ENCODE results near the gene ZBTB20. TPM values are rescaled to one million over a fixed set of nuclear protein-coding genes. Genes with fewer than 3 reads are reported as not detected.

The ZBTB20 gene
- total RNA-seq, 2 donors from 2014 or later = 55.3 to 61.2 TPM

DNA sequence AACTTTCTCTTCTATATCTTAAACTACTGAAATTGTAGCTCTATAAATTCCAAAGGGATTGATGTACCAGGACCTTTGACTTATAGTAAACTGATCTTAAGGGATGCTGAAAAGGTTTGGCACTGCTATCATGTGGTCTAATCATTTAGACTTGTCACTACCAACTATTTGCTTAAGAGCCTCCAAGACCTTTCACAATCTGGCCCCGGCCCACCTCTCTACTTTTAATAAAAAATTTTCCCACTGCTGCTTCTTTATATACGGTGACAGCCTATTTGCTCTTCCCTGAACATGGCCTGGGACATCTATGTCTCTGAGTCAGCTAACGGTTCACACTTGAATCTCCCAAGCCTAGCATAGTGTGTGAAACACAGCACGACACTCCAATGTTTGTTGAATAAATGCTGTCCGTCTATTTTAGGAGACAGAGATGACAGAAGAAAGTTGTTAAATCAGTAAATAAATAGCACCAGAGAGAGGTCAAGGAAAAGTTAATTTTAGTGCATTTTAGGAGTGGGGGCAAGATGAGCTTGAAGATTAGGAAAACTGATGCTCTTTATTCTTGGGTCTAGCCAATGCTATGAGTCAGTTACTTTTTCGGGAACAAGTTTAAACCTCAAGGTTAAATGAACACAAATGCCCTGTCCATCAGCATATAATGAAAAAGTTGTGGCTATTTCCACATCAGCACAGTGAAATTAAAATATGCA, 640.3 kb downstream of the ZBTB20 start:
- Mint-ChIP-seq H3K36me3 (ENCODE audit: low read depth) (no peaks in the 10 kb centered on the region), H3K4me3 (no peak overlapping the region), H3K27ac (peak overlapping the region; percentile 61), H3K27me3 (no peaks in the 10 kb centered on the region), H3K4me1 (peaks cover 4% of the 10 kb centered on the region)
- no peaks in the 10 kb centered on the region for H3K9me3 ChIP-seq (ENCODE audit: control insufficient read depth, low read length, poor library complexity, severe bottlenecking)
- ATAC-seq = no peak
- no peak for DNase-seq

DNA sequence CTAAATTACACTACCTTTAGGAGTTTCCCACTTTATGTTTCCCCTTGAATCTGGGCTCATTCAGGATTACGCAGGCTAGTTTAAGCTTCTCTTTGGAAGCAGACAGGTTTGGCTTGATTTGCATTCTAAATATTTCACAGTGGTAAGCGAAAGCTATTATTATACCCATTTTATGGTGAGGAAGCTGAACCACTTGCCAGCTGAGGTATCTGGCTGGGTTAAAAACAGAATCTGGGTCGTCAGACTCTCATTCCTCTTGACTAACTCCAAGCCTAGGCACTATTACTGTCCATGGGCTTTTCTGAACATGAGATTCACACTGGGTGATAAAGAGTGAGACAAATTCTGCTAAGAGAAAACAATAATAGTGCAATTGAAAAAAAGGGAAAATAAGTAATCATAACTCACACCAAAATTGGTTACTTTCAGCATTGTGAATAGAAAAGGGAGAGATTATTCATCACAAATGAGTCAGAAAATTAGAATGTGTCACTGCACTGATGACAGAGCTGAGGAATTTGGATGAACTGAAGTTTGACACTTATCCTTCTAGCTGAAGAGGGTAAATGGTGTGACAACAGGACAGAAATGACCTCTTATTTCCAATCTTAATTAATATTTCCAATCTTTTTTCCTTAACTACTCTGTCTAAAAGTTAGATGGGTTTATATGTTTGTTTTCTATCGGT, 642.0 kb downstream of the ZBTB20 start:
- Mint-ChIP-seq H3K4me3 (no peak overlapping the region), H3K27ac (no peak overlapping the region), H3K36me3 (ENCODE audit: low read depth) (no peaks in the 10 kb centered on the region), H3K27me3 (peaks cover 1% of the 10 kb centered on the region), H3K4me1 (peaks cover 10% of the 10 kb centered on the region)
- no peaks in the 10 kb centered on the region for H3K9me3 ChIP-seq (ENCODE audit: control insufficient read depth, low read length, poor library complexity, severe bottlenecking)
- ATAC-seq (no peak), DNase-seq (no peak)

DNA sequence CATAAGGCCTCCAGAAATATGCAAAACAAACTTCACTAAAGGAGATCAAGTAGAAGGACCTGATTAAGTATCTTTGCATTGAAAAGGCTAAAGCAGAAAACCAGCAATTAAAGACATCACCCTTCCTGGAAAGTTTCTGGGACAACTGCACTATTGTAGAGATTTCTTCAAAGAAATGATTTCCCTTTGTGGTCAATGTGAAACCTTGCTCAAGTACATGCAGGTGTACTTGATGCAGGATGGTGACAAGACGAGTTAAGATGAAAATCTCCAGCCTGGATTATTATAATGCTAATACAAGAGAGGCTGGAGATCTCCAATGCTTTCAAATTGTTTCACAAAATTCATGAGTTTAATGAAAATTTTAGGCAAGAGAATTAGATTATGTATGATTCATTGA, 644.9 kb downstream of the ZBTB20 start:
- Mint-ChIP-seq H3K4me3 (no peak overlapping the region), H3K36me3 (ENCODE audit: low read depth) (peaks cover 2% of the 10 kb centered on the region), H3K27ac (no peak overlapping the region), H3K27me3 (peaks cover 11% of the 10 kb centered on the region), H3K4me1 (peaks cover 17% of the 10 kb centered on the region)
- no peaks in the 10 kb centered on the region for H3K9me3 ChIP-seq (ENCODE audit: control insufficient read depth, low read length, poor library complexity, severe bottlenecking)
- DNase-seq = no peak
- no peak for ATAC-seq

DNA sequence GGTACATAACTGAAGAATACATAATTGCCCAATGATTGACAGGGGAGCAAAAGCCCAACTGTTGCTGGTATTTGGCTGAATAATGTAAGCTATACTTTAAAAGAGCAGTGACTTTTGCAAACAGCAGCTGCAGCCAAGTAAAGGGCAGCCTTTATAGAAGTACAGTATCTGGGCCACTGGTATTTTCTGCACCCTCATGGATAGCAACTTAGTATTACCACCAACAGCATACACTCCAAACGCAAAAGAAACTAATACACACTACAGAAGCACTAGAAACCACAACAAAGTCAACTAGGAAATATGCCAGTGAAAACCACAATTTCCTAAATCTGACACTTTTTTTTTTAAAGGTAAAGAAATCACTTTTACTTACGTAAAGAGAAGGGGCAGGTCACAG, 647.1 kb downstream of the ZBTB20 start:
- H3K9me3 ChIP-seq (ENCODE audit: control insufficient read depth, low read length, poor library complexity, severe bottlenecking) = no peaks in the 10 kb centered on the region
- DNase-seq = no peak
- H3K27me3 Mint-ChIP-seq = peaks cover 11% of the 10 kb centered on the region
- H3K36me3 Mint-ChIP-seq (ENCODE audit: low read depth) = peaks cover 2% of the 10 kb centered on the region
- peak overlapping the region; percentile 69 for H3K4me3 Mint-ChIP-seq
- H3K4me1 Mint-ChIP-seq = peaks cover 18% of the 10 kb centered on the region
- H3K27ac Mint-ChIP-seq = peak overlapping the region; percentile 24
- peak; percentile 86 for ATAC-seq

DNA sequence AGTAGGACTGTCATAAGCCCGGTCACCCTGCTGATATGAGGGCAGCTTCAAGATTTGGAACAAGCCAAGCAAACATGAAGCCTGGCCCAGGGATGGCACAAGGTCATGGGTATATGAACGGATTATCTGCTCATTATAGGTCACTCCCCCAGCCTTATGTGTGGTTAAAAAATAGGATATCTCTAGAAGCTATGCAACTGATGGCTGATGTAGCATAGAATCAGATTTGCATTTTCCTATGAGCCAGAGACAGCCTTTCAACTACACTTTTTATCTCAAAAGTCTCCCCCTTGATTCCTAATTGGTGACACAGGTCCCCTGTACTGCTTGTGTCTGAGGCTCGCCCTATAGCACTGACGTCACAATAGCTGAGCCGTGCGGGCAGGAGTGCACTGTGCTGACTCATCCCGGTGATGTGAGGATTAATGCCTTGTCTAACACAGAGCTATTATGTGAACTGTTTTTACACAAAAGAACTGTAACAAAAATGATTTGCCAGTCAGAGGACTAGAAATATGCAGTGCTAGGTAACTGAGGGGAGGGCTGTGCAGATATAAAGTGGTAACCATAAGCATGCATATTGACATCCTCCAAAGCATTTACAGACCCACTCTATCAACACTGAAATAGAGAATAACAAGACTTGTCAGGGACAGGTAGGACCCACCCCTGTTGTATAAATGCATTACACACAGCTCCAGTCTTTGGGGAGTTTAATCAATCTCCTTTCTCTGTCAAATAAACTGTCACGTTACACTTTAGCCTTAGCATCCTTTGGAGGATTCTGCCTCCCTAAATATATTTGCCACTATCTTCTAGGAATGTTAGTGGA, 648.3 kb downstream of the ZBTB20 start:
- peaks cover 2% of the 10 kb centered on the region for H3K36me3 Mint-ChIP-seq (ENCODE audit: low read depth)
- H3K27me3 Mint-ChIP-seq = peaks cover 11% of the 10 kb centered on the region
- H3K4me3 Mint-ChIP-seq = no peak overlapping the region
- peak overlapping the region; percentile 24 for H3K27ac Mint-ChIP-seq
- H3K4me1 Mint-ChIP-seq = peaks cover 21% of the 10 kb centered on the region
- ATAC-seq (no peak), DNase-seq (no peak)
- no peaks in the 10 kb centered on the region for H3K9me3 ChIP-seq (ENCODE audit: control insufficient read depth, low read length, poor library complexity, severe bottlenecking)

DNA sequence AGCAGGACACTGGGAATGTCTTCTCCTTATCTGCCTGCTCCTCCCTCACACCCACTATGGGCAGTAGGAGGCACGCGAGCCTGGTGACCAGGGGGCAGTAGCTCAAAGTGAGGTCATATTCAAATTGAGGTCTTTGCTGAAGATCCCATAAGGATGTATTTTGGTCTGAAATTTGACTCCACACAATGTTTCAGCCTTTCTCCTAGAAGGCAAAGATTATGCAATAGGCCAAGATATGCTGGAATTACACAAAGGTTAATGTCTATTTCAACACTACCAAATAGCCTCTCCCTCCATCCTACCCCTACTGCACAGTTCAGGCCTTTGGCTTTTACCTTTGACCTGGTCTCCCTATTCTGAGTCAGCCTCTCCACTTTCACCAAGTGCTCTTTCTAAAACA, 650.2 kb downstream of the ZBTB20 start:
- no peaks in the 10 kb centered on the region for H3K9me3 ChIP-seq (ENCODE audit: control insufficient read depth, low read length, poor library complexity, severe bottlenecking)
- H3K36me3 Mint-ChIP-seq (ENCODE audit: low read depth) = peaks cover 2% of the 10 kb centered on the region
- H3K4me1 Mint-ChIP-seq = peaks cover 19% of the 10 kb centered on the region
- no peak overlapping the region for H3K4me3 Mint-ChIP-seq
- H3K27me3 Mint-ChIP-seq = peaks cover 11% of the 10 kb centered on the region
- no peak overlapping the region for H3K27ac Mint-ChIP-seq
- ATAC-seq (no peak), DNase-seq (no peak)

DNA sequence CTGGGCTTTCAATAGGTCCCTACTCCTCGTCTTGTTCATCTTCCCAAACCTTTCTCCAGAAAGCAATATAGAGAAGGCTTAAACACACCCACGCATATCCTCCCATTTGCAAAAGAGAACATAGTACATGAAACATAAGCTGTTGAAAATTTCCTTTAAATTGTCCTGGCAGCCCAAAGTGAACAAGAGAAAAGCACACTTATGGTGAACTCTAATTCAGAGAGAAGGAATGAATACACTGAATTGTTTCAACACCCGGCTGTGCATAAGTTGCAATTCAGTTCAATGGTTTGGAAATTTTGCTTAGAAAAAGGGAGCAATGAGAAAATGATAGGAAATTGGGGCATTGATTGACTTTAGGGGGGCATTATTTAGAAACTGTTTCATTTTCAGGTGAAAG, 650.6 kb downstream of the ZBTB20 start:
- no peak for DNase-seq
- no peak overlapping the region for H3K4me3 Mint-ChIP-seq
- H3K9me3 ChIP-seq (ENCODE audit: control insufficient read depth, low read length, poor library complexity, severe bottlenecking) = no peaks in the 10 kb centered on the region
- no peak overlapping the region for H3K27ac Mint-ChIP-seq
- peaks cover 19% of the 10 kb centered on the region for H3K4me1 Mint-ChIP-seq
- H3K36me3 Mint-ChIP-seq (ENCODE audit: low read depth) = peaks cover 2% of the 10 kb centered on the region
- peaks cover 11% of the 10 kb centered on the region for H3K27me3 Mint-ChIP-seq
- ATAC-seq = no peak

DNA sequence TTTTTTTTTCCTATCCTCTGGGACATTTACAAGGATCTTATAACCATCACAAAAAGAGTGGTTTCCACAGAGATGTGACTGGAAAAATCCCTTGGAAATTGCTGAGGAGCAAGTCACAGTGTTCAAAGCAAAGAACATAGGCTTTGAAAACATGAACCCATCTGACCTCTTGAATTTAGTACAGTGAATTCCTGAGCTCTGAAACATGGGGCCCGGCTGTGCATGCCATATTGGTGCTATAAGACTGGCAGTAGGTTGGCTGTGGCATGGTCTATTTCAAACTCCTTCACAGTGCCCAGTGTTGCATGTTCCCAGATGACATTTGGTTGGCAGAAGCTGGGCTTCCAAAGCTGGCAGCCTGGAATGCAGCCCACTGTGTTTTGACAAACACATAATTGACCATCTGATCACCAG, 651.1 kb downstream of the ZBTB20 start:
- H3K9me3 ChIP-seq (ENCODE audit: control insufficient read depth, low read length, poor library complexity, severe bottlenecking) = no peaks in the 10 kb centered on the region
- no peak overlapping the region for H3K4me3 Mint-ChIP-seq
- peaks cover 18% of the 10 kb centered on the region for H3K4me1 Mint-ChIP-seq
- H3K27me3 Mint-ChIP-seq = peaks cover 11% of the 10 kb centered on the region
- no peak for ATAC-seq
- H3K27ac Mint-ChIP-seq = no peak overlapping the region
- DNase-seq = no peak
- H3K36me3 Mint-ChIP-seq (ENCODE audit: low read depth) = peaks cover 2% of the 10 kb centered on the region

DNA sequence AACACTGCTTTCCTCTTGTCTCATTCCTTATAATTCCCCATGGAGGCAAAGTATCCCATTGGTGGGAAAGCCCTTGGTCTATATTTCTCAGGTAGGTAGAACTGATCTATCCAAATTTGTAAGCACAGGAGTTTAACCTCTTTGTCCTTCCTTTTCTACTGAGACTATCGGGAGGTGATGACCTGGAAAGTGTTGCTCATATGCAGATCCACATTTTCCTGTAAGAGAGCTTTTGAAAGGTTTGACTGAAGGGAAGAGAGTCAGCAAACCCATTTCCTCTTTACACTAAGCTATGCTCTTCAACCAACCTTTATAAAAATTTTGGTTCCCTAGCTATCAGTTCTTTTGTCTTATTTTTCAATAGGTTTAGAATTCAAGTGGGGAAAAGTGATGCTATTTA, 652.6 kb downstream of the ZBTB20 start:
- H3K27me3 Mint-ChIP-seq = peaks cover 4% of the 10 kb centered on the region
- no peak overlapping the region for H3K27ac Mint-ChIP-seq
- peaks cover 2% of the 10 kb centered on the region for H3K36me3 Mint-ChIP-seq (ENCODE audit: low read depth)
- H3K9me3 ChIP-seq (ENCODE audit: control insufficient read depth, low read length, poor library complexity, severe bottlenecking) = no peaks in the 10 kb centered on the region
- peaks cover 8% of the 10 kb centered on the region for H3K4me1 Mint-ChIP-seq
- DNase-seq = no peak
- no peak for ATAC-seq
- H3K4me3 Mint-ChIP-seq = no peak overlapping the region

DNA sequence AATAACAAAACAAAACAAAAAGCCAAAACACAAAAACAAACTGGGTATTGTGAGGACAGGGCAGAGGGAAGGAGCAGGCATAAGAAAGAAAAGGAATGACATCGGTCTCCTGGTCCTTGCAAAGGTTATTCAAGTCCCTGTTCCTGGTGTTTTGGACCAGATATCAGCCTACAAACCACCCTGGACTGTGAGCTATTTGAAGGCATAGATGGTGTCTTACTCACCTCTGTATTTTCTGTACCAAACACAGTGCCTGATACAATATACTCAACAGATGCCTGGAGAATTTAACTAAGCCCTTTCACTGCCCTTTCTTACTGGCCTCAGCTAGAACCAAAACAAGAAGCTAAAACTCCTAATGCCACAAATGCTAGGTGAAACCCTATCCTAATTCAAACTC, 656.3 kb downstream of the ZBTB20 start:
- H3K27me3 Mint-ChIP-seq = no peaks in the 10 kb centered on the region
- no peak for ATAC-seq

DNA sequence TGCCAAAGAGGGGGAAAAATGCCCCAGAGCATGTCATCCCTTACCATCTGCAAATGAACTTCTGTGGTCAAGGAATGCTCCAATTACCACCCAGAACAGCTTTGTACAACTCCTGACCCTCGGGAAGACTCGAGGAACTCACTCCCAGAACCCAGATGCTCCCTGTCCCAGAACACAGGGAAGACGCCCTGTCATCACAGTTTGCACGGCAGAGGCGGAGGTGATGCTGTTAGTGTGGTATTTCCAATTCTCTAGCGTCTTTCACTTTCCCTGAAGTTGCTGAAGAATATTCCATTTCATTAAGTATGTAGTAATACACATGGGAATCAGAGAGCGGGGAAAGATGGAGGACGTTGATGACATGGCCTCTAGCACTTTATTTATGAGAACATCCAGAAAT, 659.6 kb downstream of the ZBTB20 start:
- Mint-ChIP-seq H3K4me1 (peaks cover 2% of the 10 kb centered on the region), H3K27ac (no peak overlapping the region)

More for the DNA sequence above, 656.3 kb downstream of the ZBTB20 start:
- Mint-ChIP-seq H3K4me1 (peaks cover 6% of the 10 kb centered on the region), H3K4me3 (no peak overlapping the region), H3K36me3 (ENCODE audit: low read depth) (no peaks in the 10 kb centered on the region), H3K27ac (no peak overlapping the region)
- no peaks in the 10 kb centered on the region for H3K9me3 ChIP-seq (ENCODE audit: control insufficient read depth, low read length, poor library complexity, severe bottlenecking)
- no peak for DNase-seq

DNA sequence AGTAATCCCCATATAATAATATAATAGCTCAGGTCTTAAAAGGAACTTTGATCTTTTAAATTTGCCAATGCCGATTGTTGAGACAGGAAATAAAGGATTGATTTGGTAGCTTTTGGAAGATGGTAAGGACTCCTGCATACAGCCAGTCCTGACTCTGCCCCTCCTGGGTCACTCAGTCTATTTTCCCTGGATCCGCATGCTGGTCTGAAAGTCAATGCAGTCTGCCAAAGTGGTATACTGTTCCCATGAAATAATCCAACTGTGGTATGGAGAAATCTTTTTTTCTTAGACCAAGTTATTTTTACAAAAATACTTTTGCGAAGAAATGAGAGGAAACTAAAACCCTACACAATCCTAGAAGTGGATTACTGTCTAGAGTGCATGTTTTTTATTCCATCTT, 662.2 kb downstream of the ZBTB20 start:
- Mint-ChIP-seq H3K4me3 (no peak overlapping the region), H3K27ac (no peak overlapping the region), H3K4me1 (peaks cover 15% of the 10 kb centered on the region), H3K36me3 (ENCODE audit: low read depth) (no peaks in the 10 kb centered on the region), H3K27me3 (no peaks in the 10 kb centered on the region)
- no peaks in the 10 kb centered on the region for H3K9me3 ChIP-seq (ENCODE audit: control insufficient read depth, low read length, poor library complexity, severe bottlenecking)
- ATAC-seq (no peak), DNase-seq (no peak)

More for the DNA sequence above, 659.6 kb downstream of the ZBTB20 start:
- no peaks in the 10 kb centered on the region for H3K27me3 Mint-ChIP-seq
- DNase-seq = no peak
- no peaks in the 10 kb centered on the region for H3K9me3 ChIP-seq (ENCODE audit: control insufficient read depth, low read length, poor library complexity, severe bottlenecking)
- H3K36me3 Mint-ChIP-seq (ENCODE audit: low read depth) = no peaks in the 10 kb centered on the region
- ATAC-seq = no peak
- no peak overlapping the region for H3K4me3 Mint-ChIP-seq

DNA sequence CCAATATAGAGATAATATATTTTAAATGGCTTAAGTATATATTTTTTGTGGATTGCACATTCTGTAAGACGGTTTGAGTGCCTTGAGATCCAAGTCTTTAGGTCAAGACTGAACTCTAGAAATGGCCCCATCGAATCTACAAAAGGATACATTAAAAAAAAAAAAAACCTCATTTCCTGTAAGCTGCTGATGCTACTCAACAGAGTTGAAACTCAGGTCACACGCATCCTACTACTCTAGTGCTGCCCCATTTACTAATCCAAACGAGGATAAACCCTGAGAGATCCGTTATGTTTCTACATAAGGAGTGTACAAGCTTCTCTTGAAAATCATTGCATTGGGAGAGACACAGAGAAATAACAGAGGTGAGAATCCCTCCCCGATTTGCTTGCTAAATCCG, 666.0 kb downstream of the ZBTB20 start:
- no peaks in the 10 kb centered on the region for H3K9me3 ChIP-seq (ENCODE audit: control insufficient read depth, low read length, poor library complexity, severe bottlenecking)
- Mint-ChIP-seq H3K4me3 (no peak overlapping the region), H3K27me3 (no peaks in the 10 kb centered on the region), H3K4me1 (peaks cover 17% of the 10 kb centered on the region), H3K27ac (peak overlapping the region; percentile 0), H3K36me3 (ENCODE audit: low read depth) (no peaks in the 10 kb centered on the region)
- ATAC-seq (no peak), DNase-seq (no peak)

Measured in T-helper 17 cell (primary cell).